ENCODE data around the gene TRIM10.
"Not testable (repeated sequence)": the region's sequence is repeated elsewhere in the genome, so short reads cannot be mapped to it uniquely, and the experiment has no call there.

The TRIM10 gene

DNA sequence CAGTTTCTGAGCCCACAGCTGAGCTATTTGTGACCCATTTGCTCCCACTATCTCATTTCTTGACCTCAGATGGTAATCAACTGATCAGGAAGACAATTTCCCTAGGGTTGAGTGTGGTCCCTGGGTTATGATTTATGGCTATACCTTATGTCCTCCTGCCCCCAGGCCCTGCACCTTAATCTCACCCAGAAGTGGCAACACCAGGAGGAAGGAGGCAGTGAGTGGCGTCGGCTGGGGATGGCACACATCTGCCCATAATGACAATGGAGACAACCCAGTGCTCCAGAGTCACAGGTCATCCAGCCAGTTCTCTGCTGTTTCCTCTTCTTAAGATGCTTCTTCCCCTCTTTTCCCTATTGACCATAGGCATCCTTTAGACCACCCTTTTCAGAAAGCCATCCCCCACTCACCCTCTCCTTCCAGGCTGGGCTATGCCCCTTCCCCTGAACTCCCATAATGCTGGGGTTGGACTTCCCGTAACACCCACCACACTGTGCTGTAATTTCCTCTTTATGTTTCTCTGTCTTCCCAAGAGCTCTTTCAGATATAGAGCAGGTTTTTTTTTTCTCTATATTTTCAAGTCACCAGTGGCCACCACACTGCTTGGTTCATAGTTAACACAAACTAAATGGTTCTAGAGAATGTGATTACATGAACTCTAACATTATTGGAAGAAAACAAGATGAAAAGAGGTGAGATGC, 8.0 kb downstream of the TRIM10 start:
- DNase-seq = no peak

DNA sequence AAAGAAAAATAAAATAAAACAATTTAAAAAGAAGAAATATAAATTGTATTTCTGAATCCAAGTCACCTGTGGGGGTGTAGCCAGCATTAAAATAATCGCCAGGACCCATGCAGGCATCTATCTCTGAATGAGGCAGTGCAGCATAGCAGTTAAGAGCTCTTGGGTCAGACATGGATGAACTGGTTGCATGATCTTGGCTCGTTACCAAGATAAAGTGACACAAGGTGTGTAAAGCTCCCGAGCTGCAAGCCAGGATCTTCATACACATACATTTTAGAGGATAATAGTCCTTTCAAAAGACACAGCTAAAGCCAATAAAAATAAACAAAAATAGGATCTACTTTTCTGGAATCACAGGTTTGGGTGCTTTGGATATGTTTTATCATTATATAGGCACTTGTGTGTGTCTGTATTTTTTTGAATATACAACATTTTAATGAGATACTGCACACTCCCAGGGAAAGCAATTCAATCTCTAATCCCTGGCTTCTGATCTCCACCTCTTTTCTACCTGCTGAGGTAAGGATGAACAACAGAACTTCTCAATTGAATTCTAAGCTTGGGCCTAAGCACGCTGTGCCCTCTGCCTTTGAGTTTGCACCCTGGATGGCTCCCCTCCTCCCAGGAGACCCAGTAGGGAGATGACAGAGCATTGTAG, 8.9 kb downstream of the TRIM10 start:
- no peak for DNase-seq

DNA sequence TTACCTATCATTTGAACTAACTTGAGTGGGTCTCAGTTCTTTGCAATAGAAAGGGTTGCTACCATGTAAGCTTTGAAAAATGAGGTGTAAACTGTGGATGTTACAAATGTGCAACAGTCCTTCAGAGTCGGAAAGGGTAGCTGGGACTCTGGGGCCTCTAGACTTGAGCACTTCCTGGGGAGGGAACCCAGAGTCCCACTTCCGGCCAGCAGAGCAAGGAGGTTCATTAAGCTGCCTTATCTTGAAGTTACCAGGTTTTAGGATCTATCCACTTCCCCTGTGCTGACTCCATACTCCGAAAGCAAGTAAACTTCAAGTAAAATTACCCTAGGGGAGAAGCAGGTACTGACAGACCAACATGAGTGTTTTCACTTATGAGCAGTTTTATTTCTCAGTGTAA, 9.4 kb downstream of the TRIM10 start:
- no peak for DNase-seq

DNA sequence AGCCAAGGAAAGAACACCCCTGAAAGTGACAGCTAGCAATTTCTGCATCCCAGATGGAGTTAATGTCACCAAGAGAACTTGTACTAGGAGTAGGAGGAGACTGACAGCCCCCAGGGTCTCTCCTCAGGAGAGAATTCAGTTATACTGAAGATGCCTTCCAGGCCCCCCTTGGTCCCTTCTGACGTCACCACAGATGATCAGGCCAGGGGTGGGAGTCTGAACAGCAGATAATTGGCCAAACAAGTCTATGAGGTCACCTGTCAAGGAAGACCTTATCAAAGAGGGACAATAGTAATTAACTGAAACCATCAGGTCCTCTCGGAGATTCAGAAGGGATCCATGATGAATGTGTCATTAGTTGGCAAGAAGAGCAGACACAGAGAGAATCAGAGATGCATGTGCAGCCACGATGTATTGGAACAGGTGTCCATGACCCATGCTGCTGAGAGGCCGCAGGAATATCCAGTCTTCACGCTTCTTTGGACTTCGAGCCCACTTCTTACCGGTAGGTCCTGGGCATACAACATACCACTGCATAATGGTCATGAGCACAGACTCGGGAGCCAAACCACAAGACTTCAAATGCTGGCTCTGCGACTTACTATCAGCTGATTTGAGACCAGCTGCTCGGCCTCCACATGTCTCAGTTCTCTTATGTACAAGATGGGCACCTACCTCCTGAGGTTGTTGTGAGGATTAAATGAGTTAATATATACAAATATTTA, 10.2 kb downstream of the TRIM10 start:
- DNase-seq = no peak

DNA sequence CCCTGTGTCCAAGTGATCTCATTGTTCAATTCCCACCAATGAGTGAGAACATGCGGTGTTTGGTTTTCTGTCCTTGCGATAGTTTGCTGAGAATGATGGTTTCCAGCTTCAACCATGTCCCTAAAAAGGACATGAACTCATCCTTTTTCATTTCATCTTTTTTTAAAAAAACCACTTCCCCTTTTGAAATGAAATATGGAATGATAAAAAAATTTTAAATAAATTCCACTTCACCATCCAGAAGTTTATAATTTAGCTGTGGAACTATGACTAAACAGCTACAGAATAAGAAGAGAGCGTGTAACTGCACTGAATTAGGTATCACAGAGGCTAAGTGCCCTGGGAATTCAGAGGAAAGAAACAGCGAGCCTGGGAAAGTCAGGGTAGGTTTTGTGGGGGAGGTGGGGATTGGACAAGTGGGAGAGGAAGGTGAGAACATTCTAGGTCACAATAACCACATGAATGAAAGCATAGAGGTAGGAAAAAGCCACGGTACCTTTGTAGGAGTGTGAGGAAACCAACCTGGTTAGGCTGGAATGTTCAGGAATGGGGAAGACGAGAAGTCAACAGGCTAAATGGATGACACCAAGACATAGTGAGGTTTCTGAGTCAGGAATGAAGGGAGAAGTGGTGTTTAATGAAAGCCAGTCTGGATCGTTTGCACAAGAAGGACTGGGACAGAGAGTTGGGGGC, 11.0 kb downstream of the TRIM10 start:
- no peak for DNase-seq

DNA sequence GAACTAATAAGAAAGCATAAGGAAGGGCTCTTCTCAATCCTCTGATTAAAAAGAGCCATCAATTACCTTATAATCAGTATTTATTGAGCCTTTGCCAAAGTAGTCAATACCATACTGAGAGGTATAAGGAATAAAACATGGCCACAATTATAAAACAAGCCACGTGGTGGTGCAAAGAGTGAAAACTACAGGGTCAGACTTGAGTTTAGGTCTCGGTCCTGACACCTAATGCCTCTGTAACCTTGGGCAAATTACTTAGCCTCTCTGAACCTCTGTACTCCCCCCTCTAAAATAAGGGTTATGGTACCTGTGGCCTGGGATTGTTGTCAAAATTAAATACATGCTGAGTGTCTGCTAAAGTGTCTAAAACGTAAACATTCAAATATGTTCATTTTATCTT, 11.8 kb downstream of the TRIM10 start:
- no peak for DNase-seq

DNA sequence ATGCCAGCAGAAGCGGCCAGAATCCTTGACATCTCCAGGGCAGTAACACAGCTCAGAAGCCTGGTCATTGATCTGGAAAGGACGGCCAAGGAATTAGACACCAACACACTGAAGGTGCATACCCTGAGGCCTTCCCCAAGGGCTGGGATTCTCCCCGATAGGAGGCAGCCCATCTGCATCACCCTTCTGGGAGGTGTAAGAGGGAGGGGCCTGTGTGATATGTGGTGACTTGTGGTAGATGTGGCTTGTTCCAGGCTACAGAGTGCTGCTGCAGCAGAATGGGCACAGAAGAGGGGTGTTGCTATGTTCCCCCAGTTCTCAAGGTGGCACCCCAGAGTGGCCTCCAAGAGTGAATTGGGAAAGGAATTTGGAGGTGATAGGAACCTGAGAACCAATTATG, 13.9 kb downstream of the TRIM10 start:
- DNase-seq = no peak

DNA sequence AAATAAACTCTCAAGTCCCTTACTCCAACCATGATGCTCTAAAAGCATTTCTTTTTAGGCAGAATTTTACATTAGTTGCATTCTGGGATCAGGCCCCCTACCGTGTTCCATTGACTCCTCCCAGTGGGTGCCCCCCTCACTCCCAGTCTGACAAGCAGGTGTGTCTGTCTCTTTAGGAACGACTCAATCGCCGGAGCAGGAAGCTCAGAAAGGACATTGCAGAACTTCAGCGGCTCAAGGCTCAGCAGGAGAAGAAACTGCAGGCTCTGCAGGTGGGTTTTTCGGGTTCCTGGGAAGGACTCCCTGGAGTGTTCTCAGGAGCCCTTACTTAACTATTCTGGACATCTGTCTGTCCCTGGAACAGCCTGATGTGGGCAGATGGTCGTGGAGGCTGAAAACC, 15.2 kb downstream of the TRIM10 start:
- no peak for DNase-seq

DNA sequence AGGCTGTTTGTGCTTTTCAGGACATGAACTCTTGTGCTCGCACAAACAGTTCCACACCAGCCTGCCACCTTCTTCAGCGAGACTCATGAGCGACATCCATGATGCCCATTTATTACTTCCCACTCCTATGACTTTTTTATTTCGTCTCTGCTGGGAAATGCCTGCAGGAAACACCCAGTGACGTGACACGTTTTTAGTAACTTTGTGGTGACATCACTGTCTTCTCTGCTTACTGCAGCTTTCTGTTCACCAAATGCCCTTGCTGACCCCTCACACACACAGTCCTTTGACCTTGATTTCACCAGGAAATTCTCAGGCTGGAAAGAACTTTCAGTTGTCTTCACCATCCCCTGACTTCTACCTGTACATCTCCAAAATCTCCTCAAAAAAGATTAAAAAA, 16.2 kb downstream of the TRIM10 start:
- DNase-seq = no peak

DNA sequence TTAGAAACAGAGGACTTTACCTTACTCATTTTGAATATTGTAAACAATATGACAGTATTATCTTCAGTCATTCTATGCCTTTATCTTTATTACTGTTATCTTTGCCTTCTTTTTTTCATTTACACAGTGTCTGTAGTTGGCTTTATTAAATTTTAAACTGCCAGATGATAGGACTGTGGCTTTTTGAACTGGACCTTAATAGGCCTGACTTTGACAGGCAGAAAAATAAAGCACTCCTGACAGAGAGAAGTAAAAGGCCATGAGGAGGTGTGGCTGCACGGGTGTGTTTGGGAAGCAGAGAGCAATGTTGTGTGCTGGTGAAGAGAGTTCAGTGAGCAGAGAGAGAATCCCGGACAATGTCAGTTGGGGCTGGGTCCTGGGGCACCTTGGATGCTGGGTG, 17.2 kb downstream of the TRIM10 start:
- no peak for DNase-seq

DNA sequence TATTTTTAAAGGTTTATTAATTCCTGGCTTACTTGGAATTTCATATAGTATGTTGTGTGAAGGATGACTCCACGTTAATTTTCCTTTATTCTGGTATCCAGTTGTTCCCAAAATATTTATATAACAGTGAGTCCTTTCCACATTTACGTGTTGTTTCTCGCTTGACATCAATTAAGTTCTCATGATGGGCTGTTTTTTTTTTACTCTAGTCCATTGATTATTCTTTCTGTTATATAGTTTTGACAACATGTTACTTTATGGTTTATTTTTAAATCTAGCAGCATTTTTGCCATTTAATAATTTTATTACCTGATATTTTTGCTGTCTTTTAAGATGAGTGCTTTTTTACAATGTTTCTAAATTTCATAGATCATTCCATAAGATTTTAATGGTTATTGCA, 18.3 kb downstream of the TRIM10 start:
- DNase-seq = no peak

DNA sequence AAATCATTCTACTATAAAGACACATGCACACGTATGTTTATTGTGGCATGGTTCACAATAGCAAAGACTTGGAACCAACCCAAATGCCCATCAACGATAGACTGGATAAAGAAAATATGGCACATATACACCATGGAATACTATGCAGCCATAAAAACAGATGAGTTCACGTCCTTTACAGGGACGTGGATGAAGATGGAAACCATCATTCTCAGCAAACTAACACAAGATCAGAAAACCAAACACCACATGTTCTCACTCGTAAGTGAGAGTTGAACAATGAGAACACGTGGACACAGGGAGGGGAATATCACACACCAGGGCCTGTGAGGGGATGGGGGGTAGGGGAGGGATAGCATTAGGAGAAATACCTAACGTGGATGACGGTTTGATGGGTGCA, 20.8 kb downstream of the TRIM10 start:
- DNase-seq = not testable (repeated sequence)

DNA sequence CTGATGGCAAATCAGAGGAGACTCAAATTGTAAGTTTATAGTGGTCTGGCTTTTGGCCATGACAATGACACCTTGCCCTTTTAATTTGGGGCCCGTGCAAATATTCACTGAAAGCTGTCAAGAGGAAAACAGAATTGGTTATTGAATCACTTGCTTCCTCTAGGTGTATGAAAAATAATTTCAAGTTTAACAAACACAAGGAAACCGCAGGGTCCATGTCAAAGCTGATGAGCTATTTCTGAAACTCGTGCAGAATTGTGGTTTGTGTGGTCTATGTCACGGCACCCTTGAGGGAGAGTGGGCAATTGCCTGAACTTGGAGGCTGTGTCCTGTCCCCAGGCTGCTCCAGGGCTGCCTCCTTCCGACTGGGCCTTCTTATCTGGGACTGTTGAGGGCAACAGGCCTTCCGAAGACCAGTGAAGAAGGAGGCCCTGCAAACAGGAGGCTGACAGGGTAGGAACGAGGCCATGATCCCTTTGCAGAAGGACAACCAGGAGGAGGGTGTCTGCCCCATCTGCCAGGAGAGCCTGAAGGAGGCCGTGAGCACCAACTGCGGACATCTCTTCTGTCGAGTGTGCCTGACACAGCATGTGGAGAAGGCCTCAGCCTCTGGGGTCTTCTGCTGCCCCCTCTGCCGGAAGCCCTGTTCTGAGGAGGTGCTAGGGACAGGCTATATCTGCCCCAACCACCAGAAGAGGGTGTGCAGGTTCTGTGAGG, 24.3 kb downstream of the TRIM10 start:
- no peak for DNase-seq

DNA sequence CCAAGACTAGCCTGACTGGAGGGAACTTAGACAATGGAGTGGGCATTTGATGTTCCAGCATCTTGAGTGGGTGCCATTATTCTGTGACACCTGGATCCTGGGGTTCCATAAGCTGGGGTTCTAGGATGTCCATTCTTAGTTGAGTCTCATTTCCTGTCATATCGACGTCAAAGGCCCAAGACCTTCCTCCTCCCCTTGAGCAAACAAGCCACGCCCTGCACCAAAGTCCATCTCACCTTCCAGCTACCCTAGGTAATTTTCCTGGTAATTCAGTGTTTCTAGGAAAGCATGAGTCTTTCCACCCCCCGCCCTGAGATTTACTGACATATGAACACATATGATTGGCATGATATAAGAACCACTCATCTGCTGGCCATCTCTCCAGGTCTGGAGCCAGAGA, 25.3 kb downstream of the TRIM10 start, which contains the start of gene TRIM40:
Gene TRIM40 (plus strand): TSS at position 384 of the 400 bp plus-strand sequence. CDS start 897 bp downstream, outside the sequence.
- no peak for DNase-seq

DNA sequence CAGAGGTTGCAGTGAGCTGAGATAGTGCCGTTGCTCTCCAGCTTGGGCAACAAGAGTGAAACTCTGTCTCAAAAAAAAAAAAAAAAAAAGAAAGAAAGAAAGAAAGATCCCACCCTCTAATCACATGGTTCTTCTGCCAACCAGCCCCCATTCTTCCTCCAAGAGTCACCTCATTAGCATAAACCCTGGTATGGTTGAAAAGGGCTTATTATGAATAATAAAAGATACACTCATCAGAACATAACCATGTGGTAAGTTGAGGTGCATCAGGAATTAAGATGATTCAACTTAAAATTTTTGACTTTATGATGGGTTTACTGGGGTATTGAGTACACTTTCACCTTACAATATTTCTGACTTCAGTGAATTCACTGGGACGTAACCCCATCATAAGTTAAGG, 25.9 kb downstream of the TRIM10 start:
- no peak for DNase-seq

DNA sequence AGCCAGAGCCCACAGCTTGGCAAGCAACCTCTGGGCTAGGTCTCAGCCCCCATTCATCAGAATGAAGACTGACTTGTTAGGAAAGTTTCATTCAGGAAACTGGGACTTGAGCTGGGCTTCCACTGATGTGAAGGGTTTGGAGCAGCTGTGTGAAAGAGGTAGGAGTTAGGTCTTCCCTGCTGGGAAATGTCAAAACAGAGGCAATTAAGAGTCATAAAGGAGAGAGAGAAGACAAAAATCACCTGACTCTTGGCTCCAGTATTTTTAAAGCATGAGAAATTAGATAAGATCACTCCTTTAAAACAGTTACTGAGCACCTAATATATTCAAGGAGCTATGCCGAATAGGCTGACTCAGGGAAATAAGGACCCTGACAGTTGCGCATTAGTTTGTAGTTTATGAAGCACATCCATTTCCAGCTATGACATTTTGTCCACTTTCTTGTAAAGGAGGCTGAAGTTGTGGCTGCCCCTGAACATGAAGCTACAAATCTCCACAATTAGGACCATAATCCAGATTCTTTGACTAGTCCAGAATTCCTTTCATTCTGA, 29.0 kb downstream of the TRIM10 start:
- no peak for DNase-seq

DNA sequence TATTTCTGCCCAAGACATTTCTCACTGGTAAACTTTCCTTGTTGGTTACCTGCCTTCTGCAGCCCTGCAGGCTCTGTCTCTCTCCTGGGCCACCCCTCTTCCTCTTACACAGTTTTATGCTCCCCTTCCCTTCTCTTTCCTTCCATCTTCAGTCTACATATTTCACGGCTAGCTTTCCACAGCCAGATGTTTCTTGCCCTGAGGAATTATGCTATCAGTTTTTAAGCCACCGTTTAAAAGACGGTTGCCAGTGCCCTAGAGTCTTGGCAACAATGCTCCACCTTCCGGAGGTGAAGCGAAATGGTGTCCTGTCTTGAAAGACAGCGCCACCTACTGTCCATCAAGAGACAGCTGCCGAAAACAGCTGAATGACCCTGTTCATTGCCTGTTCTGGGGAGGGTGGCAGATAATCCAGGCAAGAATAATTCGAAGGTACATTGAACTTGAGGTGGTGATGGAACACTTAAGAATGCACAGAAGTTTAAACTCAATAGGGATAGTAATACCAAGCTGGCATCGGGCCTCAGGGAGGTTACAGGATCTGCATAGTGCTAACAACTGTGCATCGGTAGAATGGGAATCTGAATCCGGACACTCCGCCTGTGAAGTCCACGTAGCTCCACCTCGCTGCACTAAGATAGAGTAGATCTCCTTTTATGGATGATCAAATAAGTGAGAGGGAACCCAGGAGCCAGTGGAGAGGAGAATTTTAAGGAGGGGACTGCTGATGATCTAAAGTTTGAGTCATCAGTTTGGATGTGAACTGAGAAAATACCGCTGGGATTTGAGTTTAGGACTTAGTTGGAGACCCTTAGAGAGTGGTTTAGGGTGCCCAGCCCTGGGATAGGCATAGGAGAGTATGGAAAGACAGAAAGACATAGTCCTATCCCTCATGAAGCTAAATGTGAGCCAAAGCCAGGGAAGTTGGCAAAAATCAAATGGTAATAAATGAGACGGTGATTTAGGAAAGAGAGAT, 29.8 kb downstream of the TRIM10 start:
- DNase-seq = peak; percentile 55

DNA sequence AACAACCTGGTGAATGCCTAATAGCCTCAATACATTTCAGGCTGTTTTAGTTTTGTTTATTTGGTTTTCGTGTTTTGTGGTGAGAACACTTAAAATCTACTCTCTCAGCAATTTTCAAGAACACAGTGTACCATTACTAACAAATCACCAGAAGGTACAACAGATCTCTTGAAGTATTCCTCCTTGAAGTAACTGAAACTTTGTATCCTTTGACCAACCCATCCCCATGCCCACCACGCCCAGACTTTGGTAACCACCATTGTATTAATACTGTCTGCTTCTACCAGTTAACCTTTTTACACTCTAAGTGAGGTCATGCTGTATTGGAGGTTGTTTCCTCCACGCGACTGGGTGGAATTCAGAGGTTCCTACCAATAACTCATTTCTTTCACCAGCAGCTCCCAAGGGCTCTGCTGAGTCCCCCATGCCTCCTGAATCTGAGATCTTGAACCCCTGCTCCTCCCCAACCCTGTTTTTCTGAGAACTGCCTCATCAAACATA, 30.8 kb downstream of the TRIM10 start:
- DNase-seq = no peak

DNA sequence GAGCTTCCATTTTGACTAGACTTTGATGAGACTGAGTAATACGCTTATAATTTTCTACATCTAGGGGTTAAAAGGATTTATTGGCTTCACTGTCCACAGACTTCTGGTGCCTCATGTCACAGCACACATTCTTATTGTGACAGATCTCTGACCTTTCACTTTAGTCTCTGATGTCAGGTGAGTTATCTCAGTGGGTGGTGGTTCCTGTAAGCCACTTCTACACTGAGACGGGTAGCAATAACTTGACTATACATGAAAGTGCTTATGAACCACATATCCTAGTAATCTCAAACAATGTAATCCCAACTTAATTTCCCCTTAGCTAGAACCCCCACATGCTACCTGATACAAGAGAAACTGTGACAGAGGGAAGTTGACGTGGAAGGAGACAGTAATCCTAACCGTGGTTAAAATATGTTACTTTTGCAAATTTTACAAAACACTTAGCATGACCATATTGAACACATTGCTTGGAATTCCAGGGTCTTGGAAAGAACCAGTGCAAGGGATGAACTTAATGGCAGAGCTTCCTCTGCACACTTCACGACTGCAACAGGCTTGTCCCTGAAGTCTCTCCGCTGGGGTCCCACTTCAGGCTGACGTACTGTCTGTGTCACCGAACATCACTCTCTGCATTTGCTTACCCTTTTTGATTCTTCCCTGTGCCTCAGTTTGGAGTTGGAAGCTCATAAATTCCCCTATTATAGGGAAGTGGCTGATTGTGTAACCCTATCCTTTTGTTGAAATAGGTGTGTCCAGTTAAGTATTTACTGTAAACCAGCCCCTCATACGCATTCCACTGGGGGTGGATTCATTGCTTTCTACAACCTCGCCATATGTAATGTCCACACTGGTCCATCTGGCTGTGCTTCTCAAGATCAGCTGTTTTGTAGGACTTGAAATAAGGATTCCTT, 31.5 kb downstream of the TRIM10 start:
- peak; percentile 24 for DNase-seq
